GM23248 (cell line): ENCODE results near the gene LONP2. TPM values are rescaled to one million over a fixed set of nuclear protein-coding genes. Genes with fewer than 3 reads are reported as not detected.

Experiments
- DNase-seq: peaks from one replicate; pipeline ENCODE4 v3.0.0-alpha.2; 2015
- H2AFZ ChIP-seq: fragments of 200-600 bp; sonication (generic); 2 replicates; pipeline ENCODE4 v1.6.1; 2016; ENCODE audit warnings: antibody characterized with exemption
- H3F3A ChIP-seq: fragments of 200-600 bp; sonication (generic); 2 replicates; pipeline ENCODE4 v1.6.1; 2016; ENCODE audit warnings: mild to moderate bottlenecking, antibody characterized with exemption, mixed run types; ENCODE audit not compliant: insufficient read depth
- H3K27ac ChIP-seq: fragments of 200-600 bp; sonication (generic); 2 replicates; pipeline ENCODE4 v1.5.1; 2016; ENCODE audit warnings: mild to moderate bottlenecking
- H3K27me3 ChIP-seq: fragments of 200-600 bp; sonication (generic); replicated peaks from 2 replicates; pipeline ENCODE4 v1.6.1; 2016; ENCODE audit warnings: mild to moderate bottlenecking; ENCODE audit not compliant: insufficient read depth
- H3K36me3 ChIP-seq: fragments of 200-600 bp; sonication (generic); 2 replicates; pipeline ENCODE4 v1.6.1; 2016; ENCODE audit warnings: low read depth, mild to moderate bottlenecking
- H3K4me1 ChIP-seq: fragments of 200-600 bp; sonication (generic); 2 replicates; pipeline ENCODE4 v1.6.1; 2016; ENCODE audit warnings: mild to moderate bottlenecking; ENCODE audit not compliant: insufficient read depth
- H3K4me2 ChIP-seq: fragments of 200-600 bp; sonication (generic); one replicate; pipeline ENCODE4 v1.6.1; 2016; ENCODE audit warnings: mild to moderate bottlenecking; ENCODE audit not compliant: unreplicated experiment
- H3K4me3 ChIP-seq: fragments of 200-600 bp; sonication (generic); 2 replicates; pipeline ENCODE4 v1.5.1; 2016; ENCODE audit warnings: mild to moderate bottlenecking
- H3K79me2 ChIP-seq: fragments of 200-600 bp; sonication (generic); 2 replicates; pipeline ENCODE4 v1.6.1; 2016; ENCODE audit warnings: mild to moderate bottlenecking; ENCODE audit not compliant: insufficient read depth
- H3K9ac ChIP-seq: fragments of 200-600 bp; sonication (generic); 2 replicates; pipeline ENCODE4 v1.6.1; 2016; ENCODE audit warnings: mild to moderate bottlenecking
- H3K9me2 ChIP-seq: fragments of 200-600 bp; sonication (generic); 2 replicates; pipeline ENCODE4 v1.6.1; 2016; ENCODE audit warnings: mixed run types, mild to moderate bottlenecking, moderate library complexity; ENCODE audit not compliant: insufficient read depth
- H3K9me3 ChIP-seq: fragments of 200-600 bp; sonication (generic); one replicate; pipeline ENCODE4 v1.6.1; 2017; ENCODE audit warnings: low read depth
- H4K20me1 ChIP-seq: fragments of 200-600 bp; sonication (generic); 2 replicates; pipeline ENCODE4 v1.6.0; 2016; ENCODE audit not compliant: insufficient read depth
- EZH2 ChIP-seq: fragments of 200-600 bp; sonication (generic); IDR thresholded peaks from 2 replicates; pipeline ENCODE4 v1.6.1; 2018; ENCODE audit warnings: antibody characterized with exemption, mild to moderate bottlenecking; ENCODE audit not compliant: insufficient read depth, poor library complexity, severe bottlenecking
- EZH2phosphoT487 ChIP-seq: fragments of 200-600 bp; sonication (generic); IDR thresholded peaks from 2 replicates; pipeline ENCODE4 v1.6.1; 2018; ENCODE audit warnings: antibody characterized with exemption, moderate library complexity, mild to moderate bottlenecking, low read depth; ENCODE audit not compliant: insufficient read depth
- WGBS, 2 experiments: methylation state at CpG; one replicate each; pipeline ENCODE4 v1.1.6; 2015 to 2017; ENCODE audit warnings: low lambda C conversion rate in 2 of 2, low coverage in 1 of 2; ENCODE audit errors: missing lambda C conversion rate in 2 of 2; 5-methylcytosine and 5-hydroxymethylcytosine counted together
- in situ Hi-C: fragments of 300-500 bp; cut with MboI; formaldehyde crosslinking; loops from 2 replicates; pipeline ENCODE4 v1.15.0; 2020
- polyA plus RNA-seq: library from polyadenylated mRNA; unstranded; fragments of >200 nt; fragmentation: Nextera tagmentation; extraction: Ambion mirVana; gene quantifications from 2 replicates; pipeline ENCODE4 v1.2.1, GENCODE V29; 2016
- total RNA-seq: library from RNA; depleted of rRNA; stranded (reverse); fragments of >200 nt; shearing (Covaris generic); gene quantifications from 2 replicates; pipeline ENCODE4 v1.2.3, GENCODE V29; 2014

LONP2 gene
- total and polyA plus RNA-seq, 2 experiments from 2014 or later, result 46.5 to 53.9 TPM

DNA sequence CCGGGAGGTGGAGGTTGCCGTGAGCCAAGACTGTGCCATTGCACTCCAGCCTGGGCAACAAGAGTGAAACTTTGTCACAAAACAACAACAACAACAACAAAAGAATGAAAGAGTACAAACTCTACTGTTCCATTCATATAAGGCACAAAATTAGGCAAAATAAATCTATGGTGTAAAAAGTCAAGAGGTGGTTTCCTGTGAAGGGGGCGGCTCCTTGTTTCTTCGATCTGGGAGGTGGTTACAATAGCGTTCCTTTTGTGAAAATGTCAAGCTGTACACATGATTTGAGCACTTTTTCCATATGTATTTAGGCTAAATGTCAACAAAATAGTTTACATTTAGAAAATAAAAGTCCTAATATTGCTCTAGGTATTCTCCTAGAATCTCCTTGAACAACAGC, 134.2 kb downstream of the LONP2 start:
- H3K4me2 ChIP-seq, result no peak overlapping the region
- no peaks in the 10 kb centered on the region for H3K9me2 ChIP-seq
- peaks cover 100% of the 10 kb centered on the region for H3K79me2 ChIP-seq
- H3K27me3 ChIP-seq, result no peaks in the 10 kb centered on the region
- no peak overlapping the region for H3K4me3 ChIP-seq
- no peak overlapping the region for H3K27ac ChIP-seq
- H2AFZ ChIP-seq, result no peak overlapping the region
- no peaks in the 10 kb centered on the region for H3K36me3 ChIP-seq
- TF ChIP-seq EZH2phosphoT487, result no peak
- TF ChIP-seq EZH2, result no peak
- peaks cover 42% of the 10 kb centered on the region for H3K4me1 ChIP-seq
- H4K20me1 ChIP-seq, result peaks cover 18% of the 10 kb centered on the region
- no peaks in the 10 kb centered on the region for H3K9me3 ChIP-seq
- no peak for DNase-seq
- in situ Hi-C loops, result no loop called here
- 88 to 90% methylated on average over 5 of the region's 5 CpGs for WGBS, 2 experiments
- H3K9ac ChIP-seq, result no peak overlapping the region
- peaks cover 10% of the 10 kb centered on the region for H3F3A ChIP-seq

DNA sequence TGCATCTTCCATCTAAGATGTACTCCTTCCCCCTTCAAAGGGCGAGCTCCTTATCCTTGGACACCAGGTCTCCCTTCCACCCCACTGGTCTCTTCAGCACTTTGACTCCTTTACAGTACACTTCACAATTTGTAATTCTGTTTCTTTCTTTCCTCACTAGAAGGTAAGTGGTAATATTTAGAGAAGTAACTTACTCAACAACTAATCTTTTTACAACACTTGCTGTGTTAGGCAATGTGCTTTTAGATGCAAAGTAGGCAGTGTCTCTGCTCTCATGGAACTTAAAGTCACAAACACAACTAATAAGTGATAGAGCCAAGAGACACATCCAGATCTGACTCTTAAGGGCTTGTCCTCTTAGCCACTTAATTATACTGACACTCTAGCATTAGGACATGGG, 134.7 kb downstream of the LONP2 start:
- WGBS, 2 experiments, result 65 to 69% methylated on average over 1 of the region's 1 CpG
- no peaks in the 10 kb centered on the region for H3K36me3 ChIP-seq
- no peak for DNase-seq
- H3K9me2 ChIP-seq, result no peaks in the 10 kb centered on the region
- no peak overlapping the region for H3K27ac ChIP-seq
- no peak for TF ChIP-seq EZH2
- TF ChIP-seq EZH2phosphoT487, result no peak
- H4K20me1 ChIP-seq, result peaks cover 18% of the 10 kb centered on the region
- peaks cover 15% of the 10 kb centered on the region for H3F3A ChIP-seq
- peaks cover 100% of the 10 kb centered on the region for H3K79me2 ChIP-seq
- no peak overlapping the region for H2AFZ ChIP-seq
- no peaks in the 10 kb centered on the region for H3K27me3 ChIP-seq
- H3K4me2 ChIP-seq, result no peak overlapping the region
- no peak overlapping the region for H3K9ac ChIP-seq
- no peaks in the 10 kb centered on the region for H3K9me3 ChIP-seq
- peaks cover 37% of the 10 kb centered on the region for H3K4me1 ChIP-seq
- in situ Hi-C loops, result no loop called here
- no peak overlapping the region for H3K4me3 ChIP-seq

DNA sequence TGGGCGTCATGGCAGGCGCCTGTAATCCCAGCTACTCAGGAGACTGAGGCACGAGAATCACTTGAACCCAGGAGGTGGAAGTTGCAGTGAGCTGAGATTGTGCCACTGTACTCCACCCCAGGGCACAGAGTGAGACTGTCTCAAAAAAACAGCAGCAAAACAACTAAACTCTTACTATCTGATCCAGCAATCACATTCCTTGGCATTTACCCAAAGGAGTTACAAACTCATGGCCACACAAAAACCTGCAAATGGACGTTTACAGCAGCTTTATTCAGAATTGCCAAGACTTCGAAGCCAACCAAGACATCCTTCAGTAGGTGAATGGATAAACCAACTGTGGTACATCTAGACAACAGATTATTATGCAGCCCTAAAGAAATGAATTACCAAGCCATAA, 137.1 kb downstream of the LONP2 start:
- whole genome bisulfite sequencing, 2 experiments, result 61% methylated on average over 5 of the region's 5 CpGs
- Histone ChIP-seq H4K20me1 (peaks cover 13% of the 10 kb centered on the region), H3K79me2 (peaks cover 83% of the 10 kb centered on the region), H3F3A (peaks cover 20% of the 10 kb centered on the region), H2AFZ (no peak overlapping the region), H3K27ac (no peak overlapping the region), H3K9me2 (no peaks in the 10 kb centered on the region), H3K9ac (no peak overlapping the region), H3K4me2 (no peak overlapping the region), H3K9me3 (no peaks in the 10 kb centered on the region), H3K4me3 (no peak overlapping the region), H3K36me3 (no peaks in the 10 kb centered on the region), H3K4me1 (peaks cover 21% of the 10 kb centered on the region), H3K27me3 (no peaks in the 10 kb centered on the region)
- DNase-seq, result peak; percentile 53
- no peak for TF ChIP-seq EZH2phosphoT487
- no peak for TF ChIP-seq EZH2
- in situ Hi-C loops, result no loop called here

DNA sequence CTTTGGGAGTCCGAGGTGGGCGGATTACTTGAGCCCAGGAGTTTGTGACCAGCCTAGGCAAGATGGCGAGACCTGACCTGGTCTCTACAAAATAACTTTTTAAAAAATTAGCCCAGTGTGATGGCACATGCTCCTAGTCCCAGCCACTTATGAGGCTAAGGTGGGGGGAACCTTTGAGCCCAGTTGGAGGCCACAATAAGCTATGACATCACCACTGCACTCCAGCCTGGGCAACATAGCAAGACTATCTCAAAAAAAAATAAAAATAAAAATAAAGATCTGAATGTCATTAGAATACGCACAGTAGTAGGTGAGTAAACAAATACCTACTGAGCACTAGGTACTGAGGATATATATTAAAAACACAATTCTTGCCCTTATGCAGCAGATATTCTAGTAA, 138.0 kb downstream of the LONP2 start:
- no peaks in the 10 kb centered on the region for H3K9me3 ChIP-seq
- H3K27ac ChIP-seq, result peak overlapping the region; percentile 91; the same call in 1 of the 2 replicates
- H3K9me2 ChIP-seq, result no peaks in the 10 kb centered on the region
- H3K4me3 ChIP-seq, result peak overlapping the region; percentile 90
- 95 to 97% methylated on average over 4 of the region's 4 CpGs for WGBS, 2 experiments
- H3K36me3 ChIP-seq, result no peaks in the 10 kb centered on the region
- H3K4me1 ChIP-seq, result peaks cover 21% of the 10 kb centered on the region
- peak overlapping the region; percentile 91; the same call in 1 of the 2 replicates for H3K9ac ChIP-seq
- H3K79me2 ChIP-seq, result peaks cover 73% of the 10 kb centered on the region
- H3F3A ChIP-seq, result peaks cover 20% of the 10 kb centered on the region
- DNase-seq, result no peak
- H3K27me3 ChIP-seq, result no peaks in the 10 kb centered on the region
- peak overlapping the region; percentile 95 for H3K4me2 ChIP-seq
- in situ Hi-C loops, result no loop called here
- H2AFZ ChIP-seq, result no peak overlapping the region
- no peak for TF ChIP-seq EZH2phosphoT487
- no peak for TF ChIP-seq EZH2
- H4K20me1 ChIP-seq, result peaks cover 13% of the 10 kb centered on the region
